ENCODE measurements around the gene ZP2. TPM values are rescaled to one million over a fixed set of nuclear protein-coding genes. Genes with fewer than 3 reads are reported as not detected.

ZP2 gene
- total RNA-seq, 1 experiment from 2014 or later: not detected

GRCh38 chr16:21199607-21200218 is 11.7 kb downstream of the ZP2 start:
- Histone ChIP-seq H4K20me1 (ENCODE audit: control insufficient read depth, insufficient read depth, insufficient read length) (no peaks in the 10 kb centered on the region), H3K4me1 (ENCODE audit: insufficient read depth, low read length) (no peaks in the 10 kb centered on the region), H4K91ac (ENCODE audit: insufficient read length, low read depth, low read length) (no peak overlapping the region), H4K8ac (replicated peaks; ENCODE audit: insufficient read length, low read depth, low read length) (no peak overlapping the region), H3K27ac (ENCODE audit: insufficient read length, low read depth, low read length) (no peak overlapping the region), H2AFZ (ENCODE audit: low read length) (no peak overlapping the region), H2BK120ac (ENCODE audit: low read depth, low read length, poor library complexity, severe bottlenecking) (no peak overlapping the region), H3K27me3 (ENCODE audit: insufficient read depth, low read length) (no peaks in the 10 kb centered on the region), H3K79me2 (ENCODE audit: insufficient read depth, low read length) (no peaks in the 10 kb centered on the region), H3K9me3 (ENCODE audit: control insufficient read depth, low read depth, low read length) (no peaks in the 10 kb centered on the region), H2AK5ac (ENCODE audit: insufficient read length, low read length) (no peak overlapping the region), H3K79me1 (ENCODE audit: insufficient read depth, low read depth, low read length, poor library complexity, severe bottlenecking) (no peaks in the 10 kb centered on the region), H3K14ac (ENCODE audit: insufficient read depth, low read length) (no peak overlapping the region), H3T11ph (ENCODE audit: low read length) (no peak overlapping the region), H2BK20ac (ENCODE audit: low read depth, low read length, poor library complexity, severe bottlenecking) (no peak overlapping the region), H2BK12ac (ENCODE audit: insufficient read length, low read depth, low read length) (no peak overlapping the region), H4K5ac (ENCODE audit: insufficient read length, low read depth, low read length) (no peak overlapping the region), H3K4me2 (ENCODE audit: insufficient read depth, insufficient read length, low read length) (no peak overlapping the region), H2BK15ac (ENCODE audit: low read depth, low read length) (no peak overlapping the region), H3K23me2 (ENCODE audit: insufficient read length, low read depth, low read length, poor library complexity, severe bottlenecking) (no peaks in the 10 kb centered on the region), H3K23ac (ENCODE audit: insufficient read length, low read depth, low read length) (no peak overlapping the region), H2BK5ac (ENCODE audit: insufficient read length, low read length) (no peak overlapping the region), H3K56ac (ENCODE audit: insufficient read length, low read depth, low read length) (no peak overlapping the region), H3K4ac (ENCODE audit: low read depth, low read length) (no peak overlapping the region), H3K18ac (ENCODE audit: insufficient read length, low read depth, low read length) (no peak overlapping the region), H3K9ac (ENCODE audit: extremely low read depth, insufficient read length, low read length) (no peak overlapping the region)
- no peaks in the 10 kb centered on the region for H3K9me3 Mint-ChIP-seq
- H3K27ac Mint-ChIP-seq: no peak overlapping the region; a peak in 1 of 7 replicates
- H3K4me3 Mint-ChIP-seq: no peak overlapping the region
- peaks cover 3% of the 10 kb centered on the region for H3K27me3 Mint-ChIP-seq (ENCODE audit: low read depth)
- H3K4me1 Mint-ChIP-seq: peaks cover 0 to 3% of the 10 kb centered on the region in 2 experiments; a peak in 1 of 4 replicates
- H3K36me3 Mint-ChIP-seq (ENCODE audit: insufficient read depth in 1 of 3, low read depth in 3 of 3): no peaks in the 10 kb centered on the region
- WGBS (ENCODE audit: extremely low coverage, insufficient read length, low lambda C conversion rate): no CpG with 5 or more reads among the region's 5 CpGs
- no peak for TF ChIP-seq CTCF (conservative IDR thresholded peaks at IDR 0.05)
- no peak for DNase-seq
